Peyer's patch (tissue), 4 donors: Measurements from ENCODE around the gene TMEM164.

Experiments
- POLR2A ChIP-seq, 2 donors: fragments of 450-650 bp; IDR thresholded peaks; one replicate each; pipeline ENCODE4 v1.5.1; 2017; ENCODE audit warnings: antibody characterized with exemption in 2 of 2, mild to moderate bottlenecking in 2 of 2, moderate library complexity in 2 of 2
- TF ChIP-seq, protein P1 (sequence below), 6 experiments: fragments of 450-650 bp in 4 of 6; fragments of 200-600 bp in 2 of 6; sonication (generic) in 1 of 6; IDR thresholded peaks; one replicate each; pipeline ENCODE4 v1.5.1; 2017 to 2019; ENCODE audit warnings: antibody characterized with exemption in 6 of 6, mild to moderate bottlenecking in 3 of 6, moderate library complexity in 1 of 6

GRCh38 chrX:109974906-109975655, 27.8 kb upstream of the TMEM164 start:
- TF ChIP-seq, protein P1, sequence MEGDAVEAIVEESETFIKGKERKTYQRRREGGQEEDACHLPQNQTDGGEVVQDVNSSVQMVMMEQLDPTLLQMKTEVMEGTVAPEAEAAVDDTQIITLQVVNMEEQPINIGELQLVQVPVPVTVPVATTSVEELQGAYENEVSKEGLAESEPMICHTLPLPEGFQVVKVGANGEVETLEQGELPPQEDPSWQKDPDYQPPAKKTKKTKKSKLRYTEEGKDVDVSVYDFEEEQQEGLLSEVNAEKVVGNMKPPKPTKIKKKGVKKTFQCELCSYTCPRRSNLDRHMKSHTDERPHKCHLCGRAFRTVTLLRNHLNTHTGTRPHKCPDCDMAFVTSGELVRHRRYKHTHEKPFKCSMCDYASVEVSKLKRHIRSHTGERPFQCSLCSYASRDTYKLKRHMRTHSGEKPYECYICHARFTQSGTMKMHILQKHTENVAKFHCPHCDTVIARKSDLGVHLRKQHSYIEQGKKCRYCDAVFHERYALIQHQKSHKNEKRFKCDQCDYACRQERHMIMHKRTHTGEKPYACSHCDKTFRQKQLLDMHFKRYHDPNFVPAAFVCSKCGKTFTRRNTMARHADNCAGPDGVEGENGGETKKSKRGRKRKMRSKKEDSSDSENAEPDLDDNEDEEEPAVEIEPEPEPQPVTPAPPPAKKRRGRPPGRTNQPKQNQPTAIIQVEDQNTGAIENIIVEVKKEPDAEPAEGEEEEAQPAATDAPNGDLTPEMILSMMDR (IDR thresholded peaks at IDR 0.05): no peak
- no peak for TF ChIP-seq POLR2A (IDR thresholded peaks at IDR 0.05)
